GM12875 (cell line): ENCODE measurements around the gene DNAJC3.
"Not testable (repeated sequence)": the region's sequence is repeated elsewhere in the genome, so short reads cannot be mapped to it uniquely, and the experiment has no call there.

Source experiments
- H3K4me3 ChIP-seq: one replicate; pipeline ENCODE4 v1.5.1; 2011; ENCODE audit warnings: low read depth, low read length, control low read depth
- CTCF ChIP-seq: IDR thresholded peaks from 2 replicates; pipeline ENCODE4 v1.5.1; 2011; ENCODE audit warnings: low read depth, mild to moderate bottlenecking, control low read depth, inconsistent platforms, low read length, moderate library complexity, borderline replicate concordance; ENCODE audit not compliant: insufficient read depth

Gene DNAJC3

DNA sequence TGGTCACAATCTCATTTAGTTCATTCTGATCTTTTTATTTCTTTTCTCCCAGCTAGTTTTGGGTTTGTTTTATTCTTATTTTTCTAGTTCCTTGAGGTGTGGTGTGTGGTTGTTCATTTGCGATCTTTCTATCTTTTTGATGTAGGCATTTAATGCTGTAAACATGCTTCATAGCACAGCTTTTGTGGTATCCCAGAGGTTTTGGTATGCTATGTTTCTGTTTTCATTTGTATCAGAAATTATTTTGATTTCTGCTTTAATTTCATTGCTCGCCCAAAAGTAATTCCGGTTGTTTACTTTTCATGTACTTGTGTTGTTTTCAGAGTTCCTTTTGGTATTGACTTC is 12.6 kb downstream of the DNAJC3 start:
- TF ChIP-seq CTCF: no peak
- no peak overlapping the region for H3K4me3 ChIP-seq

DNA sequence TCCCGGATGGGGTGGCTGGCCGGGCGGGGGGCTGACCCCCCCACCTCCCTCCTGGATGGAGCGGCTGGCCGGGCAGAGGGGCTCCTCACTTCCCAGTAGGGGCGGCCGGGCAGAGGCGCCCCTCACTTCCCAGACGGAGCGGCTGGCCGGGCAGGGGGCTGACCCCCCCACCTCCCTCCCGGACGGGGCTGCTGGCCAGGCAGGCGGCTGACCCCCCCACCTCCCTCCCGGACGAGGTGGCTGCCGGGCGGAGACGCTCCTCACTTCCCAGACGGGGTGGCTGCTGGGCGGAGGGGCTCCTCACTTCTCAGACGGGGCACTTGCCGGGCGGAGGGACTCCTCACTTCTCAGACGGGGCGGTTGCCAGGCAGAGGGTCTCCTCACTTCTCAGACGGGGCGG is 14.0 kb downstream of the DNAJC3 start:
- not testable (repeated sequence) for H3K4me3 ChIP-seq

- TF ChIP-seq CTCF: no peak
- no peak overlapping the region for H3K4me3 ChIP-seq
Observed at GRCh38 chr13:95697052-95697680, 20.2 kb downstream of the DNAJC3 start.

DNA sequence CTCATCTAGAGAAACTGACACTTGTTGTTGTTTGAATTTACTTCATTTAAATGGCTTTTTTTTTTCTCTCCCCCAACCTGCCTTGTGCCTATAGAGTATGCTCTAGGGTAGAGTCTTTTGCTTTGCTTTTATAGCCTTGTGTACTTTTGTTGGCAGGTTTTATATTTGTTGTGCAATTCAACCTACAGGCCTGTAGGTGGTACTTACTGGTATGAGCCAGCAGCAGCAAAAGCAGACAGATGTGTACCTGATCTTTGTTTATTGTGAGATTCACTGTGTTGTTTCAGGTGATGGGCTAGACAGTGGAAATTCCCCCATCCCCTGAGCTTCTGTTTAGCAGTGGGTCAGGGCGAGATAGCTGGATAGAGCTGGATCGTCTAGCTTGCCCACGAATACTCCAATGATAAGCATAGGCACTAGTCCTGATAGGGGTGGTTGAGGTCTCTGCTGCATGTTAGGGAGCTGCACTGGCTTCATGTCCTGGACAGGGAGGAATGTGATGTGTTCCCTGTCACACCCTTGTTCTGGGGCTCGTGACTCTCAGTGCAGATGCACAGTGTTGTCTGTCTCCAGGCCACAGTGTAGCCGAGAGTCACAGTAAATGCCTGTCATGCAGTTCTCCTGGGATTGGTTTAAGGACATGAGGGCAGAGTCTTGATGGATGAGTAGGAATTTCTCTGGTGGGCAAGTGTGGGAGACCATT is 21.3 kb downstream of the DNAJC3 start:
- TF ChIP-seq CTCF: 0 out of 2 replicates have a peak, but pooled peaks have one; percentile 28
- H3K4me3 ChIP-seq: no peak overlapping the region

DNA sequence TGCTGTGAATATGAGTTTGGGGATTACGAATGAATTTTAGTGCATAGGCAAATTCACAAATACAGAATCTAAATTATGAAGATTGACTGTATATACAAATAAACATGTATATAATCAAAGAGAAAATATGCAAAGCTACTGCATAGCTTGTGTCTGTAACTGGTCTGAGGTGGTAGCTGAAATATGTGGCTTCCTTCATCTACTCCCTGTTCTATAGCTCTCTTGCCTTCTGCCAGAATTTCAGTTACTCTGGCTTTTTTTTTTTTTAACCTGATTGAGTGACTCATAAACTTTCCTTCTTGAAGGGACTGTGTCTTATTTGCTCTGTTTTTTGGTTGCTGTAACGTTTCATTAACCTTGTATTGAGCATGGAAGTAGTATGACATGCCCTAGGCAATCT is 26.6 kb downstream of the DNAJC3 start:
- no peak for TF ChIP-seq CTCF
- H3K4me3 ChIP-seq: no peak overlapping the region

GRCh38 chr13:95704510-95704909 is 27.6 kb downstream of the DNAJC3 start:
- H3K4me3 ChIP-seq: no peak overlapping the region
- TF ChIP-seq CTCF: 0 out of 2 replicates have a peak, but pooled peaks have one; percentile 25

GRCh38 chr13:95706356-95706755 is 29.4 kb downstream of the DNAJC3 start:
- no peak overlapping the region for H3K4me3 ChIP-seq
- TF ChIP-seq CTCF: no peak
